ENCODE results near the gene BIVM.

The BIVM gene

GRCh38 chr13:102846261-102847015 is 47.5 kb downstream of the BIVM start:
- DNase-seq = peak; percentile 61

- peak; percentile 23 for DNase-seq
These were observed 48.6 kb downstream of the BIVM start for GRCh38 chr13:102847272-102848234.

- no peak for DNase-seq
These were observed 50.0 kb downstream of the BIVM start for GRCh38 chr13:102848956-102849355.

GRCh38 chr13:102852556-102852955 is 53.6 kb downstream of the BIVM start:
- no peak for DNase-seq

- no peak for DNase-seq
These were observed 55.8 kb downstream of the BIVM start for GRCh38 chr13:102854675-102855074.

GRCh38 chr13:102856557-102856956 is 57.6 kb downstream of the BIVM start:
- no peak for DNase-seq

- no peak for DNase-seq
These were observed 63.8 kb downstream of the BIVM start for GRCh38 chr13:102862624-102863210.

GRCh38 chr13:102863590-102863989 is 64.7 kb downstream of the BIVM start:
- no peak for DNase-seq

- DNase-seq = no peak
These were observed 69.5 kb downstream of the BIVM start for GRCh38 chr13:102868366-102868936.

- no peak for DNase-seq
These were observed 71.2 kb downstream of the BIVM start for GRCh38 chr13:102869948-102870676.

- peak; percentile 56 for DNase-seq
These were observed 71.9 kb downstream of the BIVM start for GRCh38 chr13:102870677-102871415.

- no peak for DNase-seq
These were observed 73.2 kb downstream of the BIVM start for GRCh38 chr13:102872131-102872530.

- no peak for DNase-seq
These were observed 73.6 kb downstream of the BIVM start for GRCh38 chr13:102872531-102872930.

GRCh38 chr13:102873653-102874052 is 74.7 kb downstream of the BIVM start:
- no peak for DNase-seq

GRCh38 chr13:102875256-102875655 is 76.3 kb downstream of the BIVM start:
- no peak for DNase-seq

GRCh38 chr13:102877303-102877702 is 78.4 kb downstream of the BIVM start:
- no peak for DNase-seq

GRCh38 chr13:102878481-102878880 is 79.6 kb downstream of the BIVM start:
- no peak for DNase-seq

- no peak for DNase-seq
These were observed 81.0 kb downstream of the BIVM start for GRCh38 chr13:102879793-102880499.

GRCh38 chr13:102881819-102882686 is 83.1 kb downstream of the BIVM start:
- DNase-seq = no peak
